ENCODE data around the gene LCK.

The LCK gene

DNA sequence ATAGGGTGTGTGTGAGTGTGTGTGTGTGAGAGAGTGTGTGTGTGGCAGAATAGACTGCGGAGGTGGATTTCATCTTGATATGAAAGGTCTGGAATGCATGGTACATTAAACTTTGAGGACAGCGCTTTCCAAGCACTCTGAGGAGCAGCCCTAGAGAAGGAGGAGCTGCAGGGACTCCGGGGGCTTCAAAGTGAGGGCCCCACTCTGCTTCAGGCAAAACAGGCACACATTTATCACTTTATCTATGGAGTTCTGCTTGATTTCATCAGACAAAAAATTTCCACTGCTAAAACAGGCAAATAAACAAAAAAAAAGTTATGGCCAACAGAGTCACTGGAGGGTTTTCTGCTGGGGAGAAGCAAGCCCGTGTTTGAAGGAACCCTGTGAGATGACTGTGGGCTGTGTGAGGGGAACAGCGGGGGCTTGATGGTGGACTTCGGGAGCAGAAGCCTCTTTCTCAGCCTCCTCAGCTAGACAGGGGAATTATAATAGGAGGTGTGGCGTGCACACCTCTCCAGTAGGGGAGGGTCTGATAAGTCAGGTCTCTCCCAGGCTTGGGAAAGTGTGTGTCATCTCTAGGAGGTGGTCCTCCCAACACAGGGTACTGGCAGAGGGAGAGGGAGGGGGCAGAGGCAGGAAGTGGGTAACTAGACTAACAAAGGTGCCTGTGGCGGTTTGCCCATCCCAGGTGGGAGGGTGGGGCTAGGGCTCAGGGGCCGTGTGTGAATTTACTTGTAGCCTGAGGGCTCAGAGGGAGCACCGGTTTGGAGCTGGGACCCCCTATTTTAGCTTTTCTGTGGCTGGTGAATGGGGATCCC is 22.5 kb downstream of the LCK start (continued):
- TF ChIP-seq, protein P1, sequence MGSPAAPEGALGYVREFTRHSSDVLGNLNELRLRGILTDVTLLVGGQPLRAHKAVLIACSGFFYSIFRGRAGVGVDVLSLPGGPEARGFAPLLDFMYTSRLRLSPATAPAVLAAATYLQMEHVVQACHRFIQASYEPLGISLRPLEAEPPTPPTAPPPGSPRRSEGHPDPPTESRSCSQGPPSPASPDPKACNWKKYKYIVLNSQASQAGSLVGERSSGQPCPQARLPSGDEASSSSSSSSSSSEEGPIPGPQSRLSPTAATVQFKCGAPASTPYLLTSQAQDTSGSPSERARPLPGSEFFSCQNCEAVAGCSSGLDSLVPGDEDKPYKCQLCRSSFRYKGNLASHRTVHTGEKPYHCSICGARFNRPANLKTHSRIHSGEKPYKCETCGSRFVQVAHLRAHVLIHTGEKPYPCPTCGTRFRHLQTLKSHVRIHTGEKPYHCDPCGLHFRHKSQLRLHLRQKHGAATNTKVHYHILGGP (tag by site-specific recombination; IDR thresholded peaks at IDR 0.05): peak; percentile 58
- TF ChIP-seq ZNF670 (tag by site-specific recombination; IDR thresholded peaks at IDR 0.05; ENCODE audit: low read depth): no peak
- peak; percentile 30; the same call in 1 of the 2 replicates for TF ChIP-seq WT1 (tag by site-specific recombination; IDR thresholded peaks at IDR 0.05)
- TF ChIP-seq ZNF398 (tag by site-specific recombination; IDR thresholded peaks at IDR 0.05): peak; percentile 83
- peak; percentile 94 for TF ChIP-seq ZNF394 (tag by site-specific recombination; IDR thresholded peaks at IDR 0.05; ENCODE audit: borderline replicate concordance)
- TF ChIP-seq SETDB1 (IDR thresholded peaks at IDR 0.05; ENCODE audit: insufficient read length, low read length): no peak
- TF ChIP-seq ZBTB20 (tag by site-specific recombination; IDR thresholded peaks at IDR 0.05): peak; percentile 46
- no peak for TF ChIP-seq ZNF416 (tag by site-specific recombination; IDR thresholded peaks at IDR 0.05)
- peak; percentile 62; the same call in 1 of the 2 replicates for TF ChIP-seq KLF17 (tag by site-specific recombination; IDR thresholded peaks at IDR 0.05)
- peak; percentile 50; the same call in 1 of the 2 replicates for TF ChIP-seq GLIS1 (tag by site-specific recombination; IDR thresholded peaks at IDR 0.05)
- TF ChIP-seq ZNF214 (tag by site-specific recombination; IDR thresholded peaks at IDR 0.05; ENCODE audit: borderline replicate concordance): no peak
- peak; percentile 66 for TF ChIP-seq PRDM10 (tag by site-specific recombination; IDR thresholded peaks at IDR 0.05)
- TF ChIP-seq ZNF23 (tag by site-specific recombination; IDR thresholded peaks at IDR 0.05; ENCODE audit: borderline replicate concordance): no peak
- TF ChIP-seq YY1 (tag by site-specific recombination; IDR thresholded peaks at IDR 0.05): no peak
- TF ChIP-seq KLF1 (tag by site-specific recombination; IDR thresholded peaks at IDR 0.05): peak; percentile 70
- TF ChIP-seq, protein P2, sequence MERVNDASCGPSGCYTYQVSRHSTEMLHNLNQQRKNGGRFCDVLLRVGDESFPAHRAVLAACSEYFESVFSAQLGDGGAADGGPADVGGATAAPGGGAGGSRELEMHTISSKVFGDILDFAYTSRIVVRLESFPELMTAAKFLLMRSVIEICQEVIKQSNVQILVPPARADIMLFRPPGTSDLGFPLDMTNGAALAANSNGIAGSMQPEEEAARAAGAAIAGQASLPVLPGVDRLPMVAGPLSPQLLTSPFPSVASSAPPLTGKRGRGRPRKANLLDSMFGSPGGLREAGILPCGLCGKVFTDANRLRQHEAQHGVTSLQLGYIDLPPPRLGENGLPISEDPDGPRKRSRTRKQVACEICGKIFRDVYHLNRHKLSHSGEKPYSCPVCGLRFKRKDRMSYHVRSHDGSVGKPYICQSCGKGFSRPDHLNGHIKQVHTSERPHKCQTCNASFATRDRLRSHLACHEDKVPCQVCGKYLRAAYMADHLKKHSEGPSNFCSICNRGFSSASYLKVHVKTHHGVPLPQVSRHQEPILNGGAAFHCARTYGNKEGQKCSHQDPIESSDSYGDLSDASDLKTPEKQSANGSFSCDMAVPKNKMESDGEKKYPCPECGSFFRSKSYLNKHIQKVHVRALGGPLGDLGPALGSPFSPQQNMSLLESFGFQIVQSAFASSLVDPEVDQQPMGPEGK (tag by site-specific recombination; IDR thresholded peaks at IDR 0.05): peak; percentile 24
- TF ChIP-seq, protein P3, sequence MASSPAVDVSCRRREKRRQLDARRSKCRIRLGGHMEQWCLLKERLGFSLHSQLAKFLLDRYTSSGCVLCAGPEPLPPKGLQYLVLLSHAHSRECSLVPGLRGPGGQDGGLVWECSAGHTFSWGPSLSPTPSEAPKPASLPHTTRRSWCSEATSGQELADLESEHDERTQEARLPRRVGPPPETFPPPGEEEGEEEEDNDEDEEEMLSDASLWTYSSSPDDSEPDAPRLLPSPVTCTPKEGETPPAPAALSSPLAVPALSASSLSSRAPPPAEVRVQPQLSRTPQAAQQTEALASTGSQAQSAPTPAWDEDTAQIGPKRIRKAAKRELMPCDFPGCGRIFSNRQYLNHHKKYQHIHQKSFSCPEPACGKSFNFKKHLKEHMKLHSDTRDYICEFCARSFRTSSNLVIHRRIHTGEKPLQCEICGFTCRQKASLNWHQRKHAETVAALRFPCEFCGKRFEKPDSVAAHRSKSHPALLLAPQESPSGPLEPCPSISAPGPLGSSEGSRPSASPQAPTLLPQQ (tag by site-specific recombination; IDR thresholded peaks at IDR 0.05): peak; percentile 45; the same call in 1 of the 2 replicates
- peak; percentile 90 for TF ChIP-seq ZBTB48 (tag by site-specific recombination; IDR thresholded peaks at IDR 0.05)
- TF ChIP-seq ZBTB8A (tag by site-specific recombination; IDR thresholded peaks at IDR 0.05): peak; percentile 20; the same call in 1 of the 2 replicates
- peak; percentile 15; the same call in 1 of the 2 replicates for TF ChIP-seq GLIS2 (tag by site-specific recombination; IDR thresholded peaks at IDR 0.05)
